ENCODE data around the gene ALG6. TPM values are rescaled to one million over a fixed set of nuclear protein-coding genes. Genes with fewer than 3 reads are reported as not detected.
A peak's percentile ranks its signal among the peaks of the same experiment; 100 is the strongest.
"Not testable (repeated sequence)": the region's sequence is repeated elsewhere in the genome, so short reads cannot be mapped to it uniquely, and the experiment has no call there.

The ALG6 gene
- polyA plus RNA-seq, 4 donors, result 22.4 to 28.3 (median 27.7) TPM

- peak in 2 of 4 donors; percentile 64 to 69 for DNase-seq (ENCODE audit: low read depth in 4 of 4, low spot score in 3 of 4)
Measured at GRCh38 chr1:63327417-63328054, 39.9 kb upstream of the ALG6 start.

- no peak for DNase-seq (ENCODE audit: low read depth in 4 of 4, low spot score in 3 of 4)
Measured at GRCh38 chr1:63328122-63328521, 39.3 kb upstream of the ALG6 start.

GRCh38 chr1:63328781-63329180 is 38.6 kb upstream of the ALG6 start:
- DNase-seq (ENCODE audit: low read depth in 4 of 4, low spot score in 3 of 4), result no peak

GRCh38 chr1:63329621-63330330 is 37.7 kb upstream of the ALG6 start:
- no peak for DNase-seq (ENCODE audit: low read depth in 4 of 4, low spot score in 3 of 4)

- no peak for DNase-seq (ENCODE audit: low read depth in 4 of 4, low spot score in 3 of 4)
Measured at GRCh38 chr1:63330331-63330916, 37.0 kb upstream of the ALG6 start.

GRCh38 chr1:63342402-63342801 is 25.0 kb upstream of the ALG6 start:
- no peak for DNase-seq (ENCODE audit: low read depth in 4 of 4, low spot score in 3 of 4)

GRCh38 chr1:63343922-63344321 is 23.5 kb upstream of the ALG6 start:
- no peak for DNase-seq (ENCODE audit: low read depth in 4 of 4, low spot score in 3 of 4)

- DNase-seq (ENCODE audit: low read depth in 4 of 4, low spot score in 3 of 4), result no peak
Measured at GRCh38 chr1:63350320-63350719, 17.1 kb upstream of the ALG6 start.

GRCh38 chr1:63352736-63353135 is 14.7 kb upstream of the ALG6 start:
- no peak for DNase-seq (ENCODE audit: low read depth in 4 of 4, low spot score in 3 of 4)

- DNase-seq (ENCODE audit: low read depth in 4 of 4, low spot score in 3 of 4), result not testable (repeated sequence)
Measured at GRCh38 chr1:63356234-63356633, 11.2 kb upstream of the ALG6 start.

- DNase-seq (ENCODE audit: low read depth in 4 of 4, low spot score in 3 of 4), result no peak
Measured at GRCh38 chr1:63359561-63359960, 7.9 kb upstream of the ALG6 start.

GRCh38 chr1:63362073-63362472 is 5.4 kb upstream of the ALG6 start:
- no peak for DNase-seq (ENCODE audit: low read depth in 4 of 4, low spot score in 3 of 4)

- DNase-seq (ENCODE audit: low read depth in 4 of 4, low spot score in 3 of 4), result no peak
Measured at GRCh38 chr1:63362578-63362977, 4.8 kb upstream of the ALG6 start.

GRCh38 chr1:63363014-63363413 is 4.4 kb upstream of the ALG6 start:
- DNase-seq (ENCODE audit: low read depth in 4 of 4, low spot score in 3 of 4), result no peak

GRCh38 chr1:63366908-63367214 is 566 bp upstream of the ALG6 start:
- no peak for DNase-seq (ENCODE audit: low read depth in 4 of 4, low spot score in 3 of 4)

- DNase-seq (ENCODE audit: low read depth in 4 of 4, low spot score in 3 of 4), result no peak
Measured at GRCh38 chr1:63368131-63368530, 704 bp downstream of the ALG6 start.

GRCh38 chr1:63379583-63379982 is 12.2 kb downstream of the ALG6 start:
- DNase-seq (ENCODE audit: low read depth in 4 of 4, low spot score in 3 of 4), result no peak

GRCh38 chr1:63381741-63382140 is 14.3 kb downstream of the ALG6 start:
- no peak for DNase-seq (ENCODE audit: low read depth in 4 of 4, low spot score in 3 of 4)

- no peak for DNase-seq (ENCODE audit: low read depth in 4 of 4, low spot score in 3 of 4)
Measured at GRCh38 chr1:63401945-63402344, 34.5 kb downstream of the ALG6 start.

GRCh38 chr1:63403386-63403785 is 36.0 kb downstream of the ALG6 start:
- no peak for DNase-seq (ENCODE audit: low read depth in 4 of 4, low spot score in 3 of 4)

GRCh38 chr1:63405021-63405420 is 37.6 kb downstream of the ALG6 start:
- DNase-seq (ENCODE audit: low read depth in 4 of 4, low spot score in 3 of 4), result no peak

GRCh38 chr1:63405987-63406386 is 38.6 kb downstream of the ALG6 start:
- no peak for DNase-seq (ENCODE audit: low read depth in 4 of 4, low spot score in 3 of 4)

Measured in right renal pelvis (tissue), 4 donors.